Prostate gland (tissue), 2 donors: ENCODE data around the gene CHCT1. TPM values are rescaled to one million over a fixed set of nuclear protein-coding genes. Genes with fewer than 3 reads are reported as not detected.

Source experiments
- DNase-seq: peaks from one replicate; pipeline ENCODE4 v3.0.0-alpha.2; 2019; ENCODE audit warnings: low spot score
- H3K27ac ChIP-seq, 2 donors: fragments of 200-600 bp; sonication (generic); 2 replicates each; pipeline ENCODE4 v1.5.1; 2017 to 2019
- H3K27me3 ChIP-seq: fragments of 200-600 bp; sonication (generic); replicated peaks from 2 replicates; pipeline ENCODE4 v1.5.1; 2019; ENCODE audit not compliant: insufficient read depth
- H3K36me3 ChIP-seq, 2 donors: fragments of 200-600 bp; sonication (generic); 1 replicate in 1 of 2; 2 replicates in 1 of 2; pipeline versions ENCODE4 v1.5.1 to v1.8.1; 2017 to 2019
- H3K4me1 ChIP-seq: fragments of 200-600 bp; sonication (generic); replicated peaks from 2 replicates; pipeline ENCODE4 v1.5.1; 2019
- H3K4me3 ChIP-seq, 2 donors: fragments of 200-600 bp; sonication (generic); 2 replicates each; pipeline ENCODE4 v1.5.1; 2017 to 2019
- H3K9me3 ChIP-seq: fragments of 200-600 bp; sonication (generic); 2 replicates; pipeline ENCODE4 v1.5.1; 2017
- CTCF ChIP-seq, 4 experiments: fragments of 200-600 bp in 2 of 4; fragments of 450-650 bp in 2 of 4; sonication (generic) in 2 of 4; IDR thresholded peaks; 1 replicate in 3 of 4; 2 replicates in 1 of 4; pipeline ENCODE4 v1.5.1; 2016 to 2019; ENCODE audit warnings: antibody characterized with exemption in 4 of 4, mild to moderate bottlenecking in 2 of 4, moderate library complexity in 2 of 4
- POLR2A ChIP-seq: fragments of 450-650 bp; IDR thresholded peaks from one replicate; pipeline ENCODE4 v1.6.1; 2016; ENCODE audit warnings: antibody characterized with exemption, mild to moderate bottlenecking
- POLR2AphosphoS5 ChIP-seq: sonication (generic); formaldehyde crosslinking; IDR thresholded peaks from one replicate; pipeline ENCODE4 v1.6.1; 2017; ENCODE audit warnings: antibody characterized with exemption
- WGBS: methylation state at CpG from one replicate; pipeline ENCODE4 v1.1.5; 2018; 5-methylcytosine and 5-hydroxymethylcytosine counted together
- intact Hi-C: fragments of 100-400 bp; cut with DNase I; formaldehyde crosslinking; loops from one replicate; pipeline ENCODE4 v1.14.2; 2022
- total RNA-seq, 2 donors: library from RNA; depleted of rRNA; stranded (reverse); fragments of >200 nt; gene quantifications; one replicate each; pipeline ENCODE4 v1.1.0, GENCODE V29; 2016

Gene CHCT1
- total RNA-seq, 2 donors from 2014 or later: 5.9 TPM; not detected in 1

DNA sequence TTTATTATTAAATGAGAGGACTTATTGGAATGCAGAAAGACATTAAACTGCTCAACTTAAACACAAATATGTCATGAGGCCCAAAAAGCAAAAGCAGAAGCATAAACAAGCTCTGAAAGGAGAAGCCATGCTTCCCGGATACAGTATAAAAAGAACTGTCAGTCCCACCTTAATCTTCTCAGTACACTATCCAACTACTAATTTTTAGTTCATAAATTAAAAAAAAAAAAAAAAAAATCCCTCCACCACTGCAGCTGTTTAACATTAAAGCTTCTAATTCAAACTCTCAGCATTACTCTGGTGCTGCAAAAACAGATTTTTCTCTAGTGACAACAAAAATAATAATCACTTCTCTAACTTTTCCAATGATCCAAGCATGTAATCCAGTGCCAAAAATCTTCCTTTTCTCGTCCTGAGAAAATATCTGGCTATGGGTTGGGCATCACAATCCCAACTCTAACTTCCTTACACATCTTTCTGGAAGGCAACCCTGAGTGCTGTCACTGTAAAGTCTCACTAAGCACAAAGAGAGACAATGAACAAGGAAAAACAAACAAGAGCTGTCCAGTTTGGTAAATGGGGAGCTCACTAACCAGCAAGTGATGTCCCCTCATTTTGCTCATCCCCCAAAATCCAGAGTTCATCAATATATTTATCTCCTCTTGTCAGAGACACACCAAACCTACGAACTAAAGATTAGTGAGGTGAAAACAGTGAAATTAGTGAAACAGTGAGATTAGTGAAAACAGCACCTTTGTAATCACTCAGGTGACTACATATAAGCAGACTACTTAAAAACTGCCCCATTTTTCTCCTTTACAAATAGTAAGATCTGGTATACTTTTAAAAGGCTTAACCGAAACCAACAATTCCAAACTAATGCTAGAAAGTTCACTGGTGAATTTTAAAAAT, 35.9 kb upstream of the CHCT1 start:
- no peak for TF ChIP-seq POLR2AphosphoS5
- Histone ChIP-seq H3K9me3 (no peaks in the 10 kb centered on the region), H3K27me3 (no peaks in the 10 kb centered on the region), H3K36me3 (no peaks in the 10 kb centered on the region), H3K27ac (no peak overlapping the region), H3K4me1 (peaks cover 5% of the 10 kb centered on the region), H3K4me3 (no peak overlapping the region)
- no peak for DNase-seq
- WGBS: 54% methylated on average over 4 of the region's 4 CpGs
- intact Hi-C loops: no loop called here

DNA sequence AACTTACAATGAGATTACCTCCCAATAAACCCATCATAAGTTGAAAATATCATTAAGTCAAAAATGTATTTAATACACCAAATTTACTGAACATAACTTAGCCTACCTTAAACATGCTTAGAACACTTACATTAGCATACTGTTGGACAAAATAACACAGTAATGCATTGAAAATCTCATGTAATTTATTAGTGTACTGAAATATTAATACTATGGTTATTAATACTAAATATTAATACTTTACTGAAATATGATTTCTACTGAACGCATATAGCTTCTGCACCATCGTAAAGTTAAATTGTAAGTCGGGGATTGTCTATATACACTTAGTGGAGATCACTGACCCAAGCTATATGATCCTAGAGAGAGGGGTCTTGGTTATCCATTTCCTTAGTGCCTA, 34.6 kb upstream of the CHCT1 start:
- WGBS: 85% methylated on average over 3 of the region's 3 CpGs
- H3K36me3 ChIP-seq: no peaks in the 10 kb centered on the region

GRCh38 chr17:60388742-60389141, 33.5 kb upstream of the CHCT1 start:
- H3K27ac ChIP-seq: no peak overlapping the region
- no peaks in the 10 kb centered on the region for H3K9me3 ChIP-seq
- H3K27me3 ChIP-seq: no peaks in the 10 kb centered on the region
- no peak overlapping the region for H3K4me3 ChIP-seq
- 46% methylated on average over 3 of the region's 3 CpGs for WGBS
- intact Hi-C loops: no loop called here
- TF ChIP-seq POLR2A (no peak), CTCF (IDR thresholded peaks at IDR 0.05) (no peak), POLR2AphosphoS5 (no peak)
- no peak for DNase-seq
- no peaks in the 10 kb centered on the region for H3K36me3 ChIP-seq
- H3K4me1 ChIP-seq: peaks cover 5% of the 10 kb centered on the region

More for the DNA sequence above, 34.6 kb upstream of the CHCT1 start:
- Histone ChIP-seq H3K27ac (no peak overlapping the region), H3K4me3 (no peak overlapping the region), H3K27me3 (no peaks in the 10 kb centered on the region), H3K9me3 (no peaks in the 10 kb centered on the region), H3K4me1 (peaks cover 5% of the 10 kb centered on the region)
- DNase-seq: no peak
- TF ChIP-seq CTCF (IDR thresholded peaks at IDR 0.05) (no peak), POLR2AphosphoS5 (no peak), POLR2A (no peak)
- intact Hi-C loops: no loop called here

- Histone ChIP-seq H3K9me3 (no peaks in the 10 kb centered on the region), H3K27ac (peak overlapping the region in 1 of 2 donors; percentile 96), H3K27me3 (no peaks in the 10 kb centered on the region), H3K4me1 (peaks cover 5% of the 10 kb centered on the region), H3K36me3 (no peaks in the 10 kb centered on the region), H3K4me3 (peak overlapping the region in 1 of 2 donors; percentile 81)
- intact Hi-C loops: no loop called here
- 18% methylated on average over 2 of the region's 2 CpGs for WGBS
- TF ChIP-seq POLR2A (no peak), CTCF (IDR thresholded peaks at IDR 0.05) (no peak), POLR2AphosphoS5 (peak; percentile 42)
- DNase-seq: no peak
These were observed 32.1 kb upstream of the CHCT1 start for GRCh38 chr17:60390186-60390585.

DNA sequence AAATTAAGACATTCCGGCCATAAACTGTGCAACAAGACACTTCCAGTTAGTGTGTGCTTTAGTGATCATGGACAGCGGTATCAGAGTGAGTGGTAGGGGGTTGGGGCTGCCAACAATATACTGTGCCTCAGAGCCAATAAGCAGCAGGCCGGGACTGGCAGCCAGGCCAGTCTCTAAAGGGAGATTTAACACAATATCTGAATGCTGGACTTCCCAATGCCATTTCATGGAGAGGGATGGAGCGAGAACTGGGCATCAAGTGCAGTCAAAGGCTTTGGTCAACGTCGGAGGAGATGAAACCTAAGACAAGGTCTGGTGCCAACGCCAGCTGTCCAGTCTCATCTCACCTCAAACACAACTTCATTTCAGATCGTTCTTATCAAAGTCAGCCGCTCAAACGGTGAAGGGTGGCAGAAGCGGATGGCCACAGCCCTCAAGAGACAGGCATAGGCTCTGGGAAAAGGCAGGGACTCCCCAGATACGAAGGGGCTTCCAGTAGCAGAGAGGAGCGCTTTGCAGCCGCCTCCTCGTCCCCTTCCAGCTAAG, 31.3 kb upstream of the CHCT1 start:
- Histone ChIP-seq H3K27ac (peak overlapping the region; percentile 95 to 96), H3K36me3 (no peaks in the 10 kb centered on the region), H3K4me1 (peaks cover 5% of the 10 kb centered on the region), H3K4me3 (peak overlapping the region; percentile 81 to 90), H3K27me3 (no peaks in the 10 kb centered on the region), H3K9me3 (no peaks in the 10 kb centered on the region)
- peak; percentile 29 for DNase-seq
- intact Hi-C loops: no loop called here
- 3% methylated on average over 15 of the region's 15 CpGs for WGBS
- no peak for TF ChIP-seq CTCF (IDR thresholded peaks at IDR 0.05)
- TF ChIP-seq POLR2AphosphoS5: peak; percentile 11
- no peak for TF ChIP-seq POLR2A
